Activated B cell treated with CpG ODN at 0.5 μM for 24 hours (primary cell): ENCODE results near the gene KCTD8. TPM values are rescaled to one million over a fixed set of nuclear protein-coding genes. Genes with fewer than 3 reads are reported as not detected.

ENCODE experiments used
- ATAC-seq: fragments of 200-7000 bp; cut with Tn5 transposase; one replicate; pipeline ENCODE4 v1.10.0; 2021; ENCODE audit warnings: low read depth, mild to moderate bottlenecking, moderate library complexity
- CTCF ChIA-PET: fragments of 350-600 bp; sonication (Branson Sonifier 250); formaldehyde crosslinking; loops from one replicate; lab custom pipeline; 2021; ENCODE audit warnings: antibody characterized with exemption; lab: Charles Lee
- POLR2A ChIA-PET: fragments of 350-600 bp; sonication (Branson Sonifier 250); formaldehyde crosslinking; loops from one replicate; lab custom pipeline; 2021; ENCODE audit warnings: antibody characterized with exemption; lab: Charles Lee
- DNase-seq: peaks from one replicate; pipeline ENCODE4 v3.0.0; 2022
- H3K27ac Mint-ChIP-seq: one replicate; pipeline ENCODE4 v1.8.0; 2020; ENCODE audit warnings: mixed read lengths
- H3K27me3 Mint-ChIP-seq: one replicate; pipeline ENCODE4 v1.8.0; 2021; ENCODE audit warnings: mixed read lengths
- H3K36me3 Mint-ChIP-seq: one replicate; pipeline ENCODE4 v1.8.0; 2021; ENCODE audit warnings: low read depth, mixed read lengths
- H3K4me1 Mint-ChIP-seq: one replicate; pipeline ENCODE4 v1.8.0; 2021; ENCODE audit warnings: mixed read lengths
- H3K4me3 Mint-ChIP-seq: one replicate; pipeline ENCODE4 v1.8.0; 2020; ENCODE audit warnings: mild to moderate bottlenecking, mixed read lengths
- H3K9me3 Mint-ChIP-seq: one replicate; pipeline ENCODE4 v1.8.0; 2020; ENCODE audit warnings: mixed read lengths
- CTCF ChIP-seq: fragments of 200-600 bp; IDR thresholded peaks from one replicate; pipeline ENCODE4 v1.8.0; 2022; ENCODE audit warnings: antibody characterized with exemption, mild to moderate bottlenecking
- intact Hi-C: fragments of 100-400 bp; cut with micrococcal nuclease; formaldehyde crosslinking; loops from one replicate; pipeline ENCODE4 v1.15.1; 2024
- total RNA-seq: library from RNA; stranded (reverse); gene quantifications from 2 replicates; pipeline ENCODE4 v1.2.3, GENCODE V29; 2022

Gene KCTD8
- total RNA-seq, 1 donor from 2014 or later, result not detected

- ATAC-seq (no peak), DNase-seq (no peak)
- ChIA-PET CTCF (no interaction called here), POLR2A (no interaction called here)
- H3K4me1 Mint-ChIP-seq, result no peaks in the 10 kb centered on the region
- H3K4me3 Mint-ChIP-seq, result no peak overlapping the region
- no peak overlapping the region for H3K27ac Mint-ChIP-seq
- no peaks in the 10 kb centered on the region for H3K36me3 Mint-ChIP-seq
- intact Hi-C loops, result no loop called here
- H3K9me3 Mint-ChIP-seq, result peaks cover 12% of the 10 kb centered on the region
- TF ChIP-seq CTCF, result no peak
- H3K27me3 Mint-ChIP-seq, result no peaks in the 10 kb centered on the region
Measured at GRCh38 chr4:44479731-44480130, 31.1 kb upstream of the KCTD8 start.

GRCh38 chr4:44462259-44462658, 13.7 kb upstream of the KCTD8 start:
- peaks cover 5% of the 10 kb centered on the region for H3K9me3 Mint-ChIP-seq
- H3K36me3 Mint-ChIP-seq, result no peaks in the 10 kb centered on the region
- no peak for DNase-seq
- H3K4me1 Mint-ChIP-seq, result no peaks in the 10 kb centered on the region
- H3K27me3 Mint-ChIP-seq, result no peaks in the 10 kb centered on the region
- H3K27ac Mint-ChIP-seq, result no peak overlapping the region
- intact Hi-C loops, result no loop called here
- CTCF ChIA-PET, result no interaction called here
- POLR2A ChIA-PET, result no interaction called here
- no peak for ATAC-seq
- TF ChIP-seq CTCF, result no peak
- no peak overlapping the region for H3K4me3 Mint-ChIP-seq

- ATAC-seq (no peak), DNase-seq (peak; percentile 15)
- Mint-ChIP-seq H3K4me3 (peak overlapping the region; percentile 35), H3K4me1 (peaks cover 9% of the 10 kb centered on the region), H3K27ac (no peak overlapping the region), H3K36me3 (no peaks in the 10 kb centered on the region), H3K9me3 (no peaks in the 10 kb centered on the region), H3K27me3 (peaks cover 26% of the 10 kb centered on the region)
- CTCF ChIA-PET, result no interaction called here
- intact Hi-C loops, result no loop called here
- no peak for TF ChIP-seq CTCF
- POLR2A ChIA-PET, result no interaction called here
Measured at GRCh38 chr4:44447563-44448504, 775 bp downstream of the KCTD8 start.

GRCh38 chr4:44446801-44447562, 1.6 kb downstream of the KCTD8 start:
- peaks cover 26% of the 10 kb centered on the region for H3K27me3 Mint-ChIP-seq

More at GRCh38 chr4:44446801-44447562, 1.6 kb downstream of the KCTD8 start:
- intact Hi-C loops, result no loop called here
- H3K4me1 Mint-ChIP-seq, result peaks cover 9% of the 10 kb centered on the region
- ATAC-seq (no peak), DNase-seq (no peak)
- H3K36me3 Mint-ChIP-seq, result no peaks in the 10 kb centered on the region
- peak overlapping the region; percentile 41 for H3K4me3 Mint-ChIP-seq
- H3K9me3 Mint-ChIP-seq, result no peaks in the 10 kb centered on the region
- CTCF ChIA-PET, result no interaction called here
- H3K27ac Mint-ChIP-seq, result no peak overlapping the region
- POLR2A ChIA-PET, result no interaction called here
- TF ChIP-seq CTCF, result no peak
